H1 (cell line): ENCODE measurements around the gene LHFPL3. TPM values are rescaled to one million over a fixed set of nuclear protein-coding genes. Genes with fewer than 3 reads are reported as not detected.

ENCODE experiments used
- CTCF ChIA-PET: fragments of 300-600 bp; sonication (Branson Sonifier 250); formaldehyde crosslinking; loops from one replicate; lab custom pipeline; 2021; ENCODE audit not compliant: partially characterized antibody; lab: Charles Lee
- POLR2A ChIA-PET: fragments of 300-600 bp; sonication (Branson Sonifier 250); formaldehyde crosslinking; loops from one replicate; lab custom pipeline; 2021; ENCODE audit warnings: inconsistent platforms; ENCODE audit not compliant: partially characterized antibody; lab: Charles Lee
- DNase-seq, 2 experiments: peaks; one replicate each; pipeline versions ENCODE4 v3.0.0 to v3.0.0-alpha.2; 2010 to 2022; ENCODE audit warnings: low spot score in 2 of 2, low read depth in 1 of 2, mixed read lengths in 1 of 2
- FAIRE-seq: peaks from 2 replicates; lab custom pipeline; 2011; peaks lifted over from hg19 to GRCh38; lab: Jason Lieb, UNC
- H2AFZ ChIP-seq: 2 replicates; pipeline ENCODE4 v1.8.1; 2012; ENCODE audit warnings: low read length, inconsistent platforms
- H2AK5ac ChIP-seq: 2 replicates; pipeline ENCODE4 v1.6.1; 2013; ENCODE audit warnings: low read depth, low read length
- H2BK120ac ChIP-seq: replicated peaks from 2 replicates; pipeline ENCODE3; 2013; ENCODE audit warnings: low read depth, low read length, inconsistent platforms
- H2BK12ac ChIP-seq: 2 replicates; pipeline ENCODE4 v1.6.1; 2013; ENCODE audit warnings: low read depth, low read length
- H2BK15ac ChIP-seq: 2 replicates; pipeline ENCODE4 v1.6.1; 2013; ENCODE audit warnings: low read length
- H2BK20ac ChIP-seq: 2 replicates; pipeline ENCODE4 v1.6.1; 2013; ENCODE audit warnings: low read length
- H2BK5ac ChIP-seq: 2 replicates; pipeline ENCODE4 v1.6.1; 2013; ENCODE audit warnings: low read depth, low read length
- H3K14ac ChIP-seq: 2 replicates; pipeline ENCODE4 v1.6.1; 2013; ENCODE audit warnings: inconsistent platforms; ENCODE audit not compliant: insufficient read length
- H3K18ac ChIP-seq: 2 replicates; pipeline ENCODE4 v1.6.1; 2013; ENCODE audit warnings: low read length; ENCODE audit errors: extremely low read depth
- H3K23ac ChIP-seq: 2 replicates; pipeline ENCODE4 v1.6.1; 2013; ENCODE audit warnings: inconsistent platforms; ENCODE audit not compliant: insufficient read length
- H3K23me2 ChIP-seq: 2 replicates; pipeline ENCODE4 v1.6.1; 2013; ENCODE audit warnings: low read depth, low read length
- H3K27ac ChIP-seq: 2 replicates; pipeline ENCODE4 v1.6.1; 2011; ENCODE audit warnings: low read depth, low read length, inconsistent platforms
- H3K27me3 ChIP-seq, 4 experiments: replicated peaks in 1 of 4; 1 replicate in 1 of 4; 2 replicates in 3 of 4; pipeline versions ENCODE4 v1.6.1 to v1.8.1; 2011 to 2013; ENCODE audit warnings: low read length in 3 of 4, mild to moderate bottlenecking in 3 of 4, inconsistent platforms in 2 of 4, mixed read lengths in 2 of 4, moderate library complexity in 1 of 4; ENCODE audit not compliant: control insufficient read depth in 3 of 4, insufficient read depth in 3 of 4; ENCODE audit errors: extremely low read depth in 1 of 4
- H3K36me3 ChIP-seq, 4 experiments: 2 replicates each; pipeline versions ENCODE4 v1.6.1 to v1.8.1; 2011 to 2013; ENCODE audit warnings: mild to moderate bottlenecking in 4 of 4, low read length in 3 of 4, moderate library complexity in 2 of 4, control low read depth in 1 of 4, inconsistent platforms in 1 of 4; ENCODE audit not compliant: insufficient read depth in 4 of 4, control insufficient read depth in 2 of 4
- H3K4ac ChIP-seq: replicated peaks from 2 replicates; pipeline ENCODE3; 2013; ENCODE audit warnings: low read length, low read depth, mixed read lengths, inconsistent platforms; ENCODE audit not compliant: insufficient read length
- H3K4me1 ChIP-seq, 4 experiments: replicated peaks in 1 of 4; 1 replicate in 1 of 4; 2 replicates in 3 of 4; pipeline versions ENCODE4 v1.6.1 to v1.8.1; 2011 to 2013; ENCODE audit warnings: low read length in 3 of 4, inconsistent platforms in 2 of 4, mixed read lengths in 1 of 4; ENCODE audit not compliant: insufficient read depth in 4 of 4, control insufficient read depth in 3 of 4
- H3K4me2 ChIP-seq, 2 experiments: 2 replicates each; pipeline versions ENCODE4 v1.6.1 to v1.8.1; 2011 to 2013; ENCODE audit warnings: low read depth in 2 of 2, low read length in 2 of 2, control low read depth in 1 of 2, inconsistent platforms in 1 of 2, mild to moderate bottlenecking in 1 of 2; ENCODE audit not compliant: insufficient read depth in 1 of 2
- H3K4me3 ChIP-seq, 4 experiments: fragments of 200-600, 300-600 bp in 1 of 4; sonication (generic), shearing (Covaris generic), sonication (Bioruptor Twin) in 1 of 4; 2 replicates each; pipeline versions ENCODE4 v1.5.1 to v1.8.1; 2011 to 2016; ENCODE audit warnings: low read length in 4 of 4, low read depth in 3 of 4, control low read depth in 2 of 4, inconsistent platforms in 2 of 4, mild to moderate bottlenecking in 2 of 4, mixed read lengths in 1 of 4, moderate library complexity in 1 of 4; ENCODE audit not compliant: insufficient read depth in 2 of 4; ENCODE audit errors: extremely low read depth in 1 of 4
- H3K56ac ChIP-seq: replicated peaks from 2 replicates; pipeline ENCODE3; 2013; ENCODE audit warnings: low read depth, mild to moderate bottlenecking, mixed read lengths, low read length, inconsistent platforms; ENCODE audit not compliant: insufficient read length
- H3K79me1 ChIP-seq: 2 replicates; pipeline ENCODE4 v1.6.1; 2013; ENCODE audit warnings: low read depth, low read length, control low read depth
- H3K79me2 ChIP-seq, 2 experiments: 2 replicates each; pipeline versions ENCODE4 v1.6.1 to v1.8.1; 2012 to 2013; ENCODE audit warnings: low read length in 2 of 2, mild to moderate bottlenecking in 2 of 2, inconsistent platforms in 1 of 2; ENCODE audit not compliant: insufficient read depth in 2 of 2, control insufficient read depth in 1 of 2
- H3K9ac ChIP-seq, 4 experiments: replicated peaks in 1 of 4; 1 replicate in 1 of 4; 2 replicates in 3 of 4; pipeline versions ENCODE4 v1.6.1 to v1.8.1; 2011 to 2013; ENCODE audit warnings: low read depth in 3 of 4, low read length in 3 of 4, control low read depth in 2 of 4, mild to moderate bottlenecking in 2 of 4, moderate library complexity in 2 of 4, inconsistent platforms in 1 of 4; ENCODE audit errors: extremely low read depth in 1 of 4
- H3K9me3 ChIP-seq, 2 experiments: 2 replicates each; pipeline versions ENCODE4 v1.6.1 to v1.8.1; 2012 to 2013; ENCODE audit warnings: mild to moderate bottlenecking in 2 of 2, moderate library complexity in 2 of 2, control low read depth in 1 of 2, inconsistent platforms in 1 of 2, low read depth in 1 of 2, low read length in 1 of 2, mixed read lengths in 1 of 2; ENCODE audit not compliant: insufficient read depth in 2 of 2
- H4K20me1 ChIP-seq, 2 experiments: replicated peaks in 1 of 2; 2 replicates each; pipeline versions ENCODE3 to v1.8.1; 2011 to 2013; ENCODE audit warnings: inconsistent platforms in 2 of 2, low read length in 2 of 2, mild to moderate bottlenecking in 1 of 2; ENCODE audit not compliant: insufficient read depth in 2 of 2, control insufficient read depth in 1 of 2
- H4K5ac ChIP-seq: 2 replicates; pipeline ENCODE4 v1.6.1; 2013; ENCODE audit warnings: low read length, low read depth, mixed read lengths, inconsistent platforms; ENCODE audit not compliant: insufficient read length
- H4K8ac ChIP-seq: 2 replicates; pipeline ENCODE4 v1.8.0; 2013; ENCODE audit warnings: mild to moderate bottlenecking, moderate library complexity, low read length, inconsistent platforms; ENCODE audit not compliant: insufficient read depth; ENCODE audit errors: extremely low read depth
- H4K91ac ChIP-seq: replicated peaks from 2 replicates; pipeline ENCODE3; 2013; ENCODE audit warnings: low read length, mixed read lengths, inconsistent platforms; ENCODE audit not compliant: insufficient read length
- BCL11A ChIP-seq, 2 experiments: IDR thresholded peaks; one replicate each; pipeline ENCODE4 v1.6.1; 2011; ENCODE audit warnings: low read depth in 2 of 2, low read length in 2 of 2, mild to moderate bottlenecking in 2 of 2
- CBX5 ChIP-seq: fragments of 300-800, 300-1000 bp; sonication (generic); IDR thresholded peaks from 2 replicates; pipeline ENCODE4 v1.7.1; 2016; ENCODE audit warnings: antibody characterized with exemption, low read length, low read depth
- CHD2 ChIP-seq: IDR thresholded peaks from 2 replicates; pipeline ENCODE4 v1.6.1; 2012; ENCODE audit warnings: low read length, improper control_type of control experiment
- HDAC2 ChIP-seq, 2 experiments: fragments of 300-600 bp in 1 of 2; sonication (generic) in 1 of 2; IDR thresholded peaks; 2 replicates each; pipeline ENCODE4 v1.6.1; 2011 to 2012; ENCODE audit warnings: low read depth in 2 of 2, low read length in 2 of 2, mild to moderate bottlenecking in 2 of 2, moderate library complexity in 2 of 2, borderline replicate concordance in 1 of 2, inconsistent platforms in 1 of 2
- KDM5A ChIP-seq: fragments of 200-600 bp; IDR thresholded peaks from 2 replicates; pipeline ENCODE4 v1.7.1; 2012; ENCODE audit warnings: mild to moderate bottlenecking, low read length, inconsistent platforms, mixed read lengths
- NRF1 ChIP-seq: IDR thresholded peaks from 2 replicates; pipeline ENCODE4 v1.6.1; 2011; ENCODE audit warnings: mild to moderate bottlenecking, low read depth, low read length, improper control_type of control experiment
- RAD21 ChIP-seq, 2 experiments: IDR thresholded peaks in 1 of 2; conservative IDR thresholded peaks in 1 of 2; 2 replicates each; pipeline ENCODE4 v1.6.1; 2011; ENCODE audit warnings: low read depth in 2 of 2, low read length in 2 of 2, improper control_type of control experiment in 1 of 2, inconsistent platforms in 1 of 2, mild to moderate bottlenecking in 1 of 2, moderate library complexity in 1 of 2
- RFX5 ChIP-seq: IDR thresholded peaks from 2 replicates; pipeline ENCODE4 v1.6.1; 2011; ENCODE audit warnings: low read depth, low read length, improper control_type of control experiment, borderline replicate concordance
- RNF2 ChIP-seq: fragments of 200-900, 300-1000 bp; sonication (generic); IDR thresholded peaks from 2 replicates; pipeline ENCODE4 v1.7.1; 2016; ENCODE audit warnings: borderline replicate concordance, low read depth, mild to moderate bottlenecking, antibody characterized with exemption, low read length; ENCODE audit not compliant: poor library complexity, severe bottlenecking; ENCODE audit errors: missing control alignments
- RXRA ChIP-seq: IDR thresholded peaks from 2 replicates; pipeline ENCODE4 v1.6.1; 2011; ENCODE audit warnings: low read depth, mild to moderate bottlenecking, low read length, moderate library complexity; ENCODE audit not compliant: insufficient read depth
- SIN3A ChIP-seq, 2 experiments: IDR thresholded peaks in 1 of 2; conservative IDR thresholded peaks in 1 of 2; 2 replicates each; pipeline ENCODE4 v1.6.1; 2011 to 2012; ENCODE audit warnings: low read length in 2 of 2, improper control_type of control experiment in 1 of 2, low read depth in 1 of 2, mild to moderate bottlenecking in 1 of 2
- SIRT6 ChIP-seq: IDR thresholded peaks from one replicate; pipeline ENCODE4 v1.7.1; 2012; ENCODE audit warnings: low read length, inconsistent platforms
- WGBS, 2 experiments: shearing (Covaris generic) in 1 of 2; methylation state at CpG; one replicate each; pipeline versions ENCODE4 v1.1.6 to v1.1.7; 2013 to 2015; ENCODE audit warnings: low lambda C conversion rate in 2 of 2, mixed read lengths in 2 of 2, inconsistent platforms in 1 of 2, low coverage in 1 of 2, missing lambda C conversion rate in 1 of 2; ENCODE audit not compliant: insufficient replicate concordance in 2 of 2, insufficient coverage in 1 of 2, insufficient read length in 1 of 2; ENCODE audit errors: extremely low coverage in 1 of 2, missing lambda C conversion rate in 1 of 2; 5-methylcytosine and 5-hydroxymethylcytosine counted together
- polyA plus RNA-seq, 7 experiments: library from polyadenylated mRNA; depleted of rRNA in 3 of 7; stranded (reverse) in 5 of 7; unstranded in 2 of 7; fragments of >200 nt in 5 of 7; fragments of 200-250 nt in 2 of 7; gene quantifications; 1 replicate in 5 of 7; 2 replicates in 1 of 7; 4 replicates in 1 of 7; pipeline versions ENCODE4 v1.2.1 to v1.2.3, GENCODE V29; 2011 to 2013; ENCODE audit warnings: missing spikeins in 2 of 7, mixed read lengths in 2 of 7
- total RNA-seq: library from RNA; stranded (reverse); fragmentation: NEBNext Ultra II Directional; extraction: Animal tissue kit (Norgen Biotek cat#: 25700); gene quantifications from 2 replicates; pipeline ENCODE4 v1.2.1, GENCODE V29; 2021
- TF ChIP-seq, protein P1 (sequence below): IDR thresholded peaks from 2 replicates; pipeline ENCODE4 v1.6.1; 2011; ENCODE audit warnings: low read depth, mild to moderate bottlenecking, low read length; ENCODE audit not compliant: insufficient read depth

LHFPL3 gene
- total and polyA plus RNA-seq, 2 of the 8 experiments (the other 6 are each of a cell fraction or from before 2014, with no cell fraction given): 0.24 to 0.50 TPM

DNA sequence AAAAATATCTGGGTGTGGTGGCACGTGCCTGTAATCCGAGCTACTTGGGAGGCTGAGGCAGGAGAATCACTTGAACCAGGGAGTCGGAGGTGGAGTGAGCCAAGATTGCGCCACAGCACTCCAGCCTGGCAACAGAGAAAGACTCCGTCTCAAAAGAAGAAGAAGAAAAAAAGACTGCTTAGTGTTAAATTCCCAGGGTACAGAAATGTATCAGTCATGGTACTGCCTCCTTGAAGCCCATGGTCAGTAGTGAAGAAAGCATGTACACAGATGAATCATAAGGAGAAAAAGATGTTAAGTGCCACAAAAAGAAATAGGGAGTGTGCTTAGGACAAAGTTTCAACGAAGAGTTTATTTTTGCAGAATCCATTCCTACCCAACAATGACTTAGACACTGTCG lies 623.1 kb downstream of the LHFPL3 start:
- DNase-seq (no peak), FAIRE-seq (no peak)
- Histone ChIP-seq H3K27me3 (no peaks in the 10 kb centered on the region), H4K8ac (no peak overlapping the region), H3K9ac (no peak overlapping the region), H3K9me3 (no peaks in the 10 kb centered on the region), H3K23me2 (no peaks in the 10 kb centered on the region), H2AK5ac (no peak overlapping the region), H3K23ac (no peak overlapping the region), H3K36me3 (no peaks in the 10 kb centered on the region), H4K20me1 (no peaks in the 10 kb centered on the region), H3K56ac (no peak overlapping the region), H2BK20ac (no peak overlapping the region), H3K4ac (no peak overlapping the region), H3K4me2 (no peak overlapping the region), H2BK5ac (no peak overlapping the region), H3K79me2 (no peaks in the 10 kb centered on the region), H3K4me1 (no peaks in the 10 kb centered on the region), H3K14ac (no peak overlapping the region), H4K5ac (no peak overlapping the region), H2BK120ac (no peak overlapping the region), H2BK15ac (no peak overlapping the region), H4K91ac (no peak overlapping the region), H3K27ac (no peak overlapping the region), H3K18ac (no peak overlapping the region), H2BK12ac (no peak overlapping the region), H2AFZ (no peak overlapping the region), H3K79me1 (no peaks in the 10 kb centered on the region), H3K4me3 (no peak overlapping the region)
- POLR2A ChIA-PET: no interaction called here
- CTCF ChIA-PET: no interaction called here
- 86% methylated on average over 7 of the region's 7 CpGs; no CpG with 5 or more reads in 1 of the 2 experiments for WGBS, 2 experiments
- no peak for TF ChIP-seq RXRA
- no peak for TF ChIP-seq KDM5A
- no peak for TF ChIP-seq RAD21 (IDR thresholded peaks at IDR 0.05 in 1 of 2, conservative IDR thresholded peaks at IDR 0.05 in 1 of 2; ENCODE audit: low read depth in 2 of 2, low read length in 2 of 2)
- no peak for TF ChIP-seq RFX5
- TF ChIP-seq BCL11A (IDR thresholded peaks at IDR 0.05; ENCODE audit: low read depth in 2 of 2, low read length in 2 of 2): no peak
- no peak for TF ChIP-seq SIN3A (conservative IDR thresholded peaks at IDR 0.05 in 1 of 2, IDR thresholded peaks at IDR 0.05 in 1 of 2; ENCODE audit: low read depth in 1 of 2, low read length in 2 of 2)
- TF ChIP-seq CHD2: no peak
- no peak for TF ChIP-seq CBX5
- no peak for TF ChIP-seq SIRT6
- no peak for TF ChIP-seq NRF1
- no peak for TF ChIP-seq RNF2
- TF ChIP-seq, protein P1, sequence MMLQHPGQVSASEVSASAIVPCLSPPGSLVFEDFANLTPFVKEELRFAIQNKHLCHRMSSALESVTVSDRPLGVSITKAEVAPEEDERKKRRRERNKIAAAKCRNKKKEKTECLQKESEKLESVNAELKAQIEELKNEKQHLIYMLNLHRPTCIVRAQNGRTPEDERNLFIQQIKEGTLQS: no peak
- no peak for TF ChIP-seq HDAC2 (IDR thresholded peaks at IDR 0.05; ENCODE audit: borderline replicate concordance in 1 of 2, low read depth in 2 of 2, low read length in 2 of 2)
